Right hindlimb (tissue), 1 donor: ENCODE data around the gene CLDN3.

Experiments
- DNase-seq: peaks from one replicate; pipeline ENCODE4 v3.0.0-alpha.2; 2018

The CLDN3 gene

GRCh38 chr7:73770860-73771670, 995 bp upstream of the CLDN3 start:
- no peak for DNase-seq

- DNase-seq = no peak
Measured at GRCh38 chr7:73769481-73770001, 529 bp downstream of the CLDN3 start.

GRCh38 chr7:73768641-73769480, 1.2 kb downstream of the CLDN3 start:
- no peak for DNase-seq

GRCh38 chr7:73766556-73767229, 3.4 kb downstream of the CLDN3 start:
- DNase-seq = no peak

- no peak for DNase-seq
Measured at GRCh38 chr7:73762659-73762999, 7.4 kb downstream of the CLDN3 start.

- no peak for DNase-seq
Measured at GRCh38 chr7:73761854-73762658, 8.0 kb downstream of the CLDN3 start.

- DNase-seq = no peak
Measured at GRCh38 chr7:73758581-73759138, 11.4 kb downstream of the CLDN3 start.

- DNase-seq = no peak
Measured at GRCh38 chr7:73749931-73750776, 19.9 kb downstream of the CLDN3 start.

GRCh38 chr7:73746378-73746777, 23.7 kb downstream of the CLDN3 start:
- DNase-seq = no peak

- peak; percentile 54 for DNase-seq
Measured at GRCh38 chr7:73742753-73743641, 27.1 kb downstream of the CLDN3 start.

GRCh38 chr7:73742338-73742752, 27.7 kb downstream of the CLDN3 start:
- DNase-seq = no peak

GRCh38 chr7:73741600-73741999, 28.5 kb downstream of the CLDN3 start:
- no peak for DNase-seq

- DNase-seq = no peak
Measured at GRCh38 chr7:73740771-73741170, 29.3 kb downstream of the CLDN3 start.

- DNase-seq = no peak
Measured at GRCh38 chr7:73740212-73740611, 29.9 kb downstream of the CLDN3 start.

- no peak for DNase-seq
Measured at GRCh38 chr7:73739387-73739767, 30.7 kb downstream of the CLDN3 start.

- peak; percentile 97 for DNase-seq
Measured at GRCh38 chr7:73738612-73739386, 31.3 kb downstream of the CLDN3 start, which contains the start of gene ABHD11. Gene ABHD11 (minus strand): TSS chr7:73738802. CDS start chr7:73738770, 32 bp downstream.

GRCh38 chr7:73738220-73738611, 31.9 kb downstream of the CLDN3 start:
- DNase-seq = peak; percentile 60

GRCh38 chr7:73737491-73738219, 32.4 kb downstream of the CLDN3 start:
- no peak for DNase-seq
